HepG2 (cell line): ENCODE measurements around the gene FHIT. TPM values are rescaled to one million over a fixed set of nuclear protein-coding genes. Genes with fewer than 3 reads are reported as not detected.

ENCODE experiments used
- ATAC-seq: fragments of 200-7000 bp; cut with Tn5 transposase; 3 replicates; pipeline ENCODE4 v1.9.1; 2020; ENCODE audit warnings: mild to moderate bottlenecking, moderate library complexity
- BruUV-seq: library from RNA; stranded (reverse); fragments of 400-500 nt; replicated peaks from 2 replicates; lab custom pipeline; 2021; lab: Mats Ljungman, UMichigan
- CTCF ChIA-PET: fragments of 300-600 bp; formaldehyde crosslinking; extraction: SDS; loops from one replicate; lab custom pipeline; 2021; ENCODE audit warnings: low total read pairs, inconsistent platforms, low intra/inter-chr PET ratio; lab: Yijun Ruan, JAX
- POLR2A ChIA-PET: fragments of 350-600 bp; sonication (Branson Sonifier 250); formaldehyde crosslinking; loops from one replicate; lab custom pipeline; 2020; ENCODE audit warnings: antibody characterized with exemption, inconsistent platforms; lab: Yijun Ruan, JAX
- DNase-seq: peaks from one replicate; pipeline ENCODE4 v3.0.0-alpha.2; 2015; ENCODE audit warnings: low spot score
- FAIRE-seq: peaks from 3 replicates; lab custom pipeline; 2011; peaks lifted over from hg19 to GRCh38; lab: Jason Lieb, UNC
- H2AFZ ChIP-seq: one replicate; pipeline ENCODE4 v1.6.1; 2011; ENCODE audit warnings: low read length, inconsistent platforms
- H3K27ac ChIP-seq: fragments of 300-600 bp; 3 replicates; pipeline ENCODE4 v1.8.0; 2011; ENCODE audit warnings: mixed run types, mild to moderate bottlenecking, mixed read lengths, low read length, inconsistent platforms; ENCODE audit not compliant: insufficient read depth; ENCODE audit errors: extremely low read length
- H3K27me3 ChIP-seq, 2 experiments: fragments of 200-600 bp in 1 of 2; 2 replicates in 1 of 2; 3 replicates in 1 of 2; pipeline versions ENCODE4 v1.6.0 to v1.8.0; 2011; ENCODE audit warnings: low read length in 2 of 2, mild to moderate bottlenecking in 2 of 2, moderate library complexity in 2 of 2, inconsistent platforms in 1 of 2; ENCODE audit not compliant: insufficient read depth in 2 of 2, control insufficient read depth in 1 of 2
- H3K36me3 ChIP-seq, 2 experiments: fragments of 200-600 bp in 1 of 2; replicated peaks in 1 of 2; 2 replicates in 1 of 2; 3 replicates in 1 of 2; pipeline versions ENCODE4 v1.5.1 to v1.8.0; 2011; ENCODE audit warnings: low read length in 2 of 2, inconsistent platforms in 1 of 2; ENCODE audit not compliant: insufficient read depth in 2 of 2, control insufficient read depth in 1 of 2
- H3K4me1 ChIP-seq: 2 replicates; pipeline ENCODE4 v1.5.1; 2012; ENCODE audit warnings: low read length, inconsistent platforms; ENCODE audit not compliant: insufficient read depth
- H3K4me2 ChIP-seq: 2 replicates; pipeline ENCODE4 v1.6.0; 2011; ENCODE audit warnings: low read depth, low read length, inconsistent platforms
- H3K4me3 ChIP-seq, 3 experiments: fragments of 200-600 bp in 1 of 3; sonication (generic), shearing (Covaris generic) in 1 of 3; replicated peaks in 1 of 3; 2 replicates each; pipeline ENCODE4 v1.5.1; 2011 to 2016; ENCODE audit warnings: low read length in 3 of 3, inconsistent platforms in 2 of 3, low read depth in 2 of 3, mild to moderate bottlenecking in 2 of 3, control low read depth in 1 of 3, mixed read lengths in 1 of 3; ENCODE audit not compliant: insufficient read depth in 1 of 3
- H3K79me2 ChIP-seq: one replicate; pipeline ENCODE4 v1.6.1; 2011; ENCODE audit warnings: low read length, inconsistent platforms; ENCODE audit not compliant: insufficient read depth
- H3K9ac ChIP-seq: 2 replicates; pipeline ENCODE4 v1.6.0; 2011; ENCODE audit warnings: mild to moderate bottlenecking, low read depth, low read length, inconsistent platforms; ENCODE audit not compliant: insufficient read depth
- H3K9me3 ChIP-seq: 2 replicates; pipeline ENCODE4 v1.5.1; 2012; ENCODE audit warnings: mild to moderate bottlenecking, low read length
- H4K20me1 ChIP-seq: 2 replicates; pipeline ENCODE4 v1.6.0; 2011; ENCODE audit warnings: inconsistent platforms, mild to moderate bottlenecking, low read length, moderate library complexity; ENCODE audit not compliant: insufficient read depth
- CBX1 ChIP-seq: IDR thresholded peaks from one replicate; pipeline ENCODE4 v1.6.1; 2016; ENCODE audit warnings: antibody characterized with exemption, low read depth
- EZH2 ChIP-seq: conservative IDR thresholded peaks from 2 replicates; pipeline ENCODE4 v1.6.1; 2012; ENCODE audit warnings: mild to moderate bottlenecking, low read depth, low read length, moderate library complexity
- MLLT10 ChIP-seq: sonication (generic); formaldehyde crosslinking; IDR thresholded peaks from 2 replicates; pipeline ENCODE4 v1.4.0; 2020; ENCODE audit warnings: missing genetic modification reagents
- YEATS4 ChIP-seq: sonication (generic); formaldehyde crosslinking; IDR thresholded peaks from 2 replicates; pipeline ENCODE4 v1.4.0; 2020; ENCODE audit warnings: missing genetic modification reagents, borderline replicate concordance
- ZFP41 ChIP-seq: sonication (generic); formaldehyde crosslinking; IDR thresholded peaks from 2 replicates; pipeline ENCODE4 v1.4.0; 2020; ENCODE audit warnings: mild to moderate bottlenecking, missing genetic modification reagents, borderline replicate concordance
- ZNF749 ChIP-seq: sonication (generic); formaldehyde crosslinking; IDR thresholded peaks from 2 replicates; pipeline ENCODE4 v1.8.0; 2022; ENCODE audit warnings: mild to moderate bottlenecking, missing genetic modification reagents, moderate library complexity, borderline replicate concordance
- WGBS: methylation state at CpG from one replicate; pipeline ENCODE4 v1.1.6; 2017; ENCODE audit warnings: low lambda C conversion rate; 5-methylcytosine and 5-hydroxymethylcytosine counted together
- in situ Hi-C: cut with HindIII; loops from 2 replicates; pipeline ENCODE4 v1.10.0; 2017; ENCODE audit warnings: low pct_unique_long_range_greater_than_20kb; ENCODE audit not compliant: extremely low pct_ligation_motif_present
- intact Hi-C: fragments of 100-400 bp; cut with micrococcal nuclease; formaldehyde crosslinking; loops from one replicate; pipeline ENCODE4 v1.10.0; 2022; ENCODE audit not compliant: unreplicated experiment
- polyA plus RNA-seq, 8 experiments: library from polyadenylated mRNA; depleted of rRNA in 3 of 8; stranded (reverse) in 7 of 8; unstranded in 1 of 8; fragments of >200 nt; fragmentation: Illumina TruSeq in 4 of 8; extraction: Trizol in 4 of 8; gene quantifications; 2 replicates each; pipeline versions ENCODE4 v1.2.1 to v1.2.3, GENCODE V29; 2011 to 2016; ENCODE audit warnings: low read depth in 4 of 8, missing spikeins in 1 of 8, mixed read lengths in 1 of 8; ENCODE audit not compliant: insufficient read depth in 1 of 8
- total RNA-seq, 5 experiments: library from RNA; depleted of rRNA; stranded (reverse); fragments of >200 nt; fragmentation: Illumina TruSeq; extraction: Trizol; gene quantifications; 2 replicates each; pipeline ENCODE4 v1.2.3, GENCODE V29; 2016; ENCODE audit warnings: low read depth in 1 of 5
- TF ChIP-seq, protein P1 (sequence below): sonication (generic); formaldehyde crosslinking; IDR thresholded peaks from 2 replicates; pipeline ENCODE4 v1.4.0; 2020; ENCODE audit warnings: missing genetic modification reagents, borderline replicate concordance
- TF ChIP-seq, protein P2 (sequence below): sonication (generic); formaldehyde crosslinking; IDR thresholded peaks from 2 replicates; pipeline ENCODE4 v1.4.0; 2020; ENCODE audit warnings: missing genetic modification reagents, borderline replicate concordance
- TF ChIP-seq, protein P3 (sequence below): sonication (generic); formaldehyde crosslinking; IDR thresholded peaks from 2 replicates; pipeline ENCODE4 v1.4.0; 2020; ENCODE audit warnings: missing genetic modification reagents
- TF ChIP-seq, protein P4 (sequence below), 2 experiments: sonication (generic) in 1 of 2; formaldehyde crosslinking in 1 of 2; IDR thresholded peaks; 2 replicates each; pipeline versions ENCODE4 v1.5.1 to v1.6.1; 2011 to 2020; ENCODE audit warnings: borderline replicate concordance in 1 of 2, low read depth in 1 of 2, low read length in 1 of 2, mild to moderate bottlenecking in 1 of 2, missing genetic modification reagents in 1 of 2, moderate library complexity in 1 of 2

Gene FHIT
- total and polyA plus RNA-seq, 2 of the 13 experiments (the other 11 are each of a cell fraction or from before 2014, with no cell fraction given): 4.0 to 4.6 TPM

DNA sequence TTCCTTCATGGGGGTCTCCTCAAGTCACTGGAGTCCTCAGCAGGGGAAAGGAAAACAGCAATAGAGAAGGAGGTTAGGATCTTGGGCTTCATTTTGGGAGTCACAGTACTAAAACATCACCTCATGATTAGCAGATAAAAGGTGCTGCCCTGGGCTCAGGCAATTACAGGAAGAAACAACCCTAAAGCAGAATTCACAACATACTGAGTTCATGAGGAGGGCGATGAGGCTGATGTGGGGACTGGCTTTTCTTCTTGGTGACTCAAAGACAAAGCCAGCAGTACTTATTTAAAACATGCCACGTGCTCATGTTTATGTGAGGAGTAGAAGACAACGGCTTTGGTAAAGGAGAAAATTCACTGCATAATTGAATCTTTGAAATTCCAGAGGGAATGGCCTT is 1379.1 kb downstream of the FHIT start (continued):
- TF ChIP-seq ZFP41 (no peak), YEATS4 (CRISPR knock-in tag) (no peak)
- TF ChIP-seq, protein P1, sequence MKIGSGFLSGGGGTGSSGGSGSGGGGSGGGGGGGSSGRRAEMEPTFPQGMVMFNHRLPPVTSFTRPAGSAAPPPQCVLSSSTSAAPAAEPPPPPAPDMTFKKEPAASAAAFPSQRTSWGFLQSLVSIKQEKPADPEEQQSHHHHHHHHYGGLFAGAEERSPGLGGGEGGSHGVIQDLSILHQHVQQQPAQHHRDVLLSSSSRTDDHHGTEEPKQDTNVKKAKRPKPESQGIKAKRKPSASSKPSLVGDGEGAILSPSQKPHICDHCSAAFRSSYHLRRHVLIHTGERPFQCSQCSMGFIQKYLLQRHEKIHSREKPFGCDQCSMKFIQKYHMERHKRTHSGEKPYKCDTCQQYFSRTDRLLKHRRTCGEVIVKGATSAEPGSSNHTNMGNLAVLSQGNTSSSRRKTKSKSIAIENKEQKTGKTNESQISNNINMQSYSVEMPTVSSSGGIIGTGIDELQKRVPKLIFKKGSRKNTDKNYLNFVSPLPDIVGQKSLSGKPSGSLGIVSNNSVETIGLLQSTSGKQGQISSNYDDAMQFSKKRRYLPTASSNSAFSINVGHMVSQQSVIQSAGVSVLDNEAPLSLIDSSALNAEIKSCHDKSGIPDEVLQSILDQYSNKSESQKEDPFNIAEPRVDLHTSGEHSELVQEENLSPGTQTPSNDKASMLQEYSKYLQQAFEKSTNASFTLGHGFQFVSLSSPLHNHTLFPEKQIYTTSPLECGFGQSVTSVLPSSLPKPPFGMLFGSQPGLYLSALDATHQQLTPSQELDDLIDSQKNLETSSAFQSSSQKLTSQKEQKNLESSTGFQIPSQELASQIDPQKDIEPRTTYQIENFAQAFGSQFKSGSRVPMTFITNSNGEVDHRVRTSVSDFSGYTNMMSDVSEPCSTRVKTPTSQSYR: no peak

DNA sequence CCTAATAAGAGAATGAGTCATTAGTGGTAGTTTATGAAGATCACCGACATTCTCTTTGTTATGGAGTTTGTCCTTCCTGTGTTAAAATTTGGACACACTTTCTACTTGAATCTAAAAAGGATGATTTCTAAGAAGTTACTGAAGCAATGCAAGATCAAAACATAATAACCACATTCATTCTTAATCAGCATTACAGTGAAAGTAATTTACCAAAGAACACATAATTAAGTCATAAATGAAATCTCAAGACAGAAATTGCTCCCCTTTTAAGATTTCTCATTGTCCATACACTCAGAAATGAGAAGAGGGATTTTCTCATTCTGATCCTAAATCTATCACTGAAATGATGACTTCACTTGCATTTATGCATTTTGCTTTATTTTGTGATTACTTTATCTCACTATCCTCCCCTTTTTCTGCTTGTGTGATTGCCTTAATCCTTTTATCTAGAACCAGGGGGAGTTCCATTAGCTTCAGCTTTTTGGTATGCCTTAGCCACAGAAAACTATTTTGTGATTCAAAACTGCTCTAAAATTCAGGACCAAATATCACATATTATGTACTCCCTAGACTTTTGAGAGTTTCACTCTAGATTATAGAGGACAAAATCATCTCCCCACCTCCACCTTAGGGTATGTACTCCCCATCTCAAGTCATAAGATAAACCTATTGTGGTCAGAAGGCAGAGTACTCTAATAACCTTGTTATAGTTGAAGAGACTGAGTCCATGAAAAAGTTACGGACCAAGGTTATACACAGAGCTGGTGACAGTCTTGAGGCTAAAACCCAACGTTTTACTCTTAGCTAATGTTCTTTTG is 1383.9 kb downstream of the FHIT start:
- Histone ChIP-seq H3K9ac (no peak overlapping the region), H3K4me3 (no peak overlapping the region), H4K20me1 (no peaks in the 10 kb centered on the region), H3K79me2 (no peaks in the 10 kb centered on the region), H3K27ac (no peak overlapping the region), H3K27me3 (no peaks in the 10 kb centered on the region), H2AFZ (no peak overlapping the region), H3K4me2 (no peak overlapping the region), H3K4me1 (no peaks in the 10 kb centered on the region), H3K36me3 (no peaks in the 10 kb centered on the region), H3K9me3 (no peaks in the 10 kb centered on the region)
- BruUV-seq: no TSS peak
- no peak for DNase-seq
- no peak for ATAC-seq
- intact Hi-C loops: no loop called here
- ChIA-PET CTCF (no interaction called here), POLR2A (no interaction called here)
- no peak for FAIRE-seq
- in situ Hi-C loops: loop anchor here (25.0 kb wide), 1 partner anchor 655 kb away; no protein-coding TSS in a partner anchor
- 27% methylated on average over 3 of the region's 3 CpGs for WGBS
- no peak for TF ChIP-seq EZH2
- TF ChIP-seq ZNF749 (CRISPR knock-in tag): no peak
- TF ChIP-seq, protein P2, sequence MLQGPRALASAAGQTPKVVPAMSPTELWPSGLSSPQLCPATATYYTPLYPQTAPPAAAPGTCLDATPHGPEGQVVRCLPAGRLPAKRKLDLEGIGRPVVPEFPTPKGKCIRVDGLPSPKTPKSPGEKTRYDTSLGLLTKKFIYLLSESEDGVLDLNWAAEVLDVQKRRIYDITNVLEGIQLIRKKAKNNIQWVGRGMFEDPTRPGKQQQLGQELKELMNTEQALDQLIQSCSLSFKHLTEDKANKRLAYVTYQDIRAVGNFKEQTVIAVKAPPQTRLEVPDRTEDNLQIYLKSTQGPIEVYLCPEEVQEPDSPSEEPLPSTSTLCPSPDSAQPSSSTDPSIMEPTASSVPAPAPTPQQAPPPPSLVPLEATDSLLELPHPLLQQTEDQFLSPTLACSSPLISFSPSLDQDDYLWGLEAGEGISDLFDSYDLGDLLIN (CRISPR knock-in tag): no peak
- no peak for TF ChIP-seq CBX1
- TF ChIP-seq, protein P3, sequence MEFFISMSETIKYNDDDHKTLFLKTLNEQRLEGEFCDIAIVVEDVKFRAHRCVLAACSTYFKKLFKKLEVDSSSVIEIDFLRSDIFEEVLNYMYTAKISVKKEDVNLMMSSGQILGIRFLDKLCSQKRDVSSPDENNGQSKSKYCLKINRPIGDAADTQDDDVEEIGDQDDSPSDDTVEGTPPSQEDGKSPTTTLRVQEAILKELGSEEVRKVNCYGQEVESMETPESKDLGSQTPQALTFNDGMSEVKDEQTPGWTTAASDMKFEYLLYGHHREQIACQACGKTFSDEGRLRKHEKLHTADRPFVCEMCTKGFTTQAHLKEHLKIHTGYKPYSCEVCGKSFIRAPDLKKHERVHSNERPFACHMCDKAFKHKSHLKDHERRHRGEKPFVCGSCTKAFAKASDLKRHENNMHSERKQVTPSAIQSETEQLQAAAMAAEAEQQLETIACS (CRISPR knock-in tag): no peak
- TF ChIP-seq, protein P4, sequence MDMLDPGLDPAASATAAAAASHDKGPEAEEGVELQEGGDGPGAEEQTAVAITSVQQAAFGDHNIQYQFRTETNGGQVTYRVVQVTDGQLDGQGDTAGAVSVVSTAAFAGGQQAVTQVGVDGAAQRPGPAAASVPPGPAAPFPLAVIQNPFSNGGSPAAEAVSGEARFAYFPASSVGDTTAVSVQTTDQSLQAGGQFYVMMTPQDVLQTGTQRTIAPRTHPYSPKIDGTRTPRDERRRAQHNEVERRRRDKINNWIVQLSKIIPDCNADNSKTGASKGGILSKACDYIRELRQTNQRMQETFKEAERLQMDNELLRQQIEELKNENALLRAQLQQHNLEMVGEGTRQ (IDR thresholded peaks at IDR 0.05; ENCODE audit: low read depth, low read length): no peak
- TF ChIP-seq, protein P4 (CRISPR knock-in tag; IDR thresholded peaks at IDR 0.05; ENCODE audit: borderline replicate concordance): no peak
- no peak for TF ChIP-seq MLLT10
